Endothelial cell of umbilical vein (primary cell): ENCODE data around the gene MATR3. TPM values are rescaled to one million over a fixed set of nuclear protein-coding genes. Genes with fewer than 3 reads are reported as not detected.
A peak's percentile ranks its signal among the peaks of the same experiment; 100 is the strongest.

Experiments
- BruUV-seq: library from RNA; stranded (reverse); fragments of 400-500 nt; replicated peaks from 2 replicates; lab custom pipeline; 2021; lab: Mats Ljungman, UMichigan
- CTCF ChIA-PET: fragments of 300-600, 350-600 bp; sonication (Branson Sonifier 250); formaldehyde crosslinking; loops from one replicate; lab custom pipeline; 2021; ENCODE audit warnings: antibody characterized with exemption, inconsistent platforms; lab: Charles Lee
- POLR2A ChIA-PET: fragments of 300-600, 350-600 bp; sonication (Branson Sonifier 250); formaldehyde crosslinking; loops from one replicate; lab custom pipeline; 2021; ENCODE audit warnings: antibody characterized with exemption, inconsistent platforms; lab: Charles Lee
- DNase-seq: peaks from one replicate; pipeline ENCODE4 v3.0.0-alpha.2; 2011; ENCODE audit warnings: low read depth, low spot score
- FAIRE-seq: peaks from 2 replicates; lab custom pipeline; 2011; peaks lifted over from hg19 to GRCh38; lab: Jason Lieb, UNC
- H2AFZ ChIP-seq: 2 replicates; pipeline ENCODE4 v1.6.0; 2012; ENCODE audit warnings: low read depth, low read length, control low read depth, inconsistent platforms
- H3K27ac ChIP-seq: 2 replicates; pipeline ENCODE4 v1.5.1; 2011; ENCODE audit warnings: low read depth, mild to moderate bottlenecking, control low read depth, low read length, moderate library complexity; ENCODE audit not compliant: insufficient read depth
- H3K27me3 ChIP-seq, 2 experiments: 2 replicates each; pipeline versions ENCODE4 v1.6.0 to v1.6.1; 2011; ENCODE audit warnings: low read length in 2 of 2, mixed read lengths in 1 of 2; ENCODE audit not compliant: control insufficient read depth in 2 of 2, insufficient read depth in 2 of 2
- H3K36me3 ChIP-seq, 2 experiments: 2 replicates in 1 of 2; 3 replicates in 1 of 2; pipeline ENCODE4 v1.5.1; 2011; ENCODE audit warnings: low read length in 2 of 2, mild to moderate bottlenecking in 1 of 2, moderate library complexity in 1 of 2; ENCODE audit not compliant: control insufficient read depth in 2 of 2, insufficient read depth in 2 of 2; ENCODE audit errors: extremely low read depth in 1 of 2
- H3K4me1 ChIP-seq: 3 replicates; pipeline ENCODE4 v1.5.1; 2011; ENCODE audit warnings: mild to moderate bottlenecking, low read length; ENCODE audit not compliant: control insufficient read depth, insufficient read depth; ENCODE audit errors: extremely low read depth
- H3K4me2 ChIP-seq: 2 replicates; pipeline ENCODE4 v1.6.1; 2011; ENCODE audit warnings: low read length, control low read depth, mixed read lengths; ENCODE audit not compliant: insufficient read depth
- H3K4me3 ChIP-seq, 3 experiments: fragments of 200-600 bp in 1 of 3; sonication (generic), shearing (Covaris generic) in 1 of 3; replicated peaks in 1 of 3; 2 replicates each; pipeline ENCODE4 v1.5.1; 2011 to 2016; ENCODE audit warnings: control low read depth in 3 of 3, low read length in 3 of 3, mild to moderate bottlenecking in 2 of 3, inconsistent platforms in 1 of 3, low read depth in 1 of 3, moderate library complexity in 1 of 3; ENCODE audit not compliant: insufficient read depth in 1 of 3
- H3K79me2 ChIP-seq: 2 replicates; pipeline ENCODE4 v1.6.0; 2012; ENCODE audit warnings: low read length, inconsistent platforms; ENCODE audit not compliant: control insufficient read depth, insufficient read depth
- H3K9ac ChIP-seq: replicated peaks from 2 replicates; pipeline ENCODE3; 2011; ENCODE audit warnings: low read length, control low read depth; ENCODE audit not compliant: insufficient read depth; ENCODE audit errors: extremely low read depth
- H3K9me1 ChIP-seq: replicated peaks from 3 replicates; pipeline ENCODE4 v1.6.0; 2011; ENCODE audit warnings: mild to moderate bottlenecking, low read length; ENCODE audit not compliant: control insufficient read depth, insufficient read depth; ENCODE audit errors: extremely low read depth
- H3K9me3 ChIP-seq: replicated peaks from 2 replicates; pipeline ENCODE4 v1.5.1; 2012; ENCODE audit warnings: low read length, inconsistent platforms; ENCODE audit not compliant: control insufficient read depth, insufficient read depth
- H4K20me1 ChIP-seq: replicated peaks from 2 replicates; pipeline ENCODE3; 2011; ENCODE audit warnings: mild to moderate bottlenecking, low read length; ENCODE audit not compliant: control insufficient read depth, insufficient read depth; ENCODE audit errors: extremely low read depth
- EZH2 ChIP-seq: IDR thresholded peaks from 2 replicates; pipeline ENCODE4 v1.6.1; 2012; ENCODE audit warnings: borderline replicate concordance, low read depth, mild to moderate bottlenecking, moderate library complexity, low read length, inconsistent platforms; ENCODE audit not compliant: severe bottlenecking
- FOS ChIP-seq: IDR thresholded peaks from 2 replicates; pipeline ENCODE4 v1.6.1; 2011; ENCODE audit warnings: mild to moderate bottlenecking, low read length, moderate library complexity, borderline replicate concordance; ENCODE audit not compliant: insufficient read depth
- GATA2 ChIP-seq: IDR thresholded peaks from 2 replicates; pipeline ENCODE4 v1.7.0; 2011; ENCODE audit warnings: low read depth, mild to moderate bottlenecking, moderate library complexity, mixed read lengths, low read length; ENCODE audit not compliant: insufficient read length, insufficient read depth
- JUN ChIP-seq: IDR thresholded peaks from 2 replicates; pipeline ENCODE4 v1.6.1; 2011; ENCODE audit warnings: borderline replicate concordance, low read depth; ENCODE audit not compliant: insufficient read length, insufficient read depth
- MYC ChIP-seq: IDR thresholded peaks from one replicate; pipeline ENCODE4 v1.6.1; 2011; ENCODE audit warnings: mild to moderate bottlenecking, low read depth, low read length
- POLR2A ChIP-seq: IDR thresholded peaks from 2 replicates; pipeline ENCODE4 v1.6.1; 2012; ENCODE audit warnings: low read depth, mild to moderate bottlenecking, control low read depth, low read length
- POLR2AphosphoS5 ChIP-seq: IDR thresholded peaks from 2 replicates; pipeline ENCODE4 v1.6.1; 2012; ENCODE audit warnings: low read depth, mild to moderate bottlenecking, control low read depth, low read length, moderate library complexity; ENCODE audit not compliant: insufficient read depth
- dilution Hi-C: fragments of 300-500 bp; cut with MboI; formaldehyde crosslinking; loops from one replicate; pipeline ENCODE4 v1.15.0; 2019; ENCODE audit warnings: low sequenced_read_pairs; ENCODE audit not compliant: extremely low pct_ligation_motif_present
- intact Hi-C: fragments of 100-400 bp; cut with micrococcal nuclease; formaldehyde crosslinking; loops from one replicate; pipeline ENCODE4 v1.10.0; 2022
- polyA plus RNA-seq, 4 experiments: library from polyadenylated mRNA; depleted of rRNA in 3 of 4; stranded (reverse) in 3 of 4; unstranded in 1 of 4; fragments of >200 nt; gene quantifications; 2 replicates each; pipeline versions ENCODE4 v1.2.1 to v1.2.3, GENCODE V29; 2011 to 2012; ENCODE audit warnings: missing spikeins in 1 of 4
- small RNA-seq: library from RNA; depleted of rRNA; stranded (forward); fragments of <200 nt; gene quantifications from one replicate; pipeline ENCODE3, GENCODE V24; 2012; ENCODE audit warnings: low replicate concordance, low read depth; ENCODE audit not compliant: insufficient read depth, insufficient read length
- total RNA-seq: library from RNA; stranded (reverse); gene quantifications from 2 replicates; pipeline ENCODE4 v1.2.3, GENCODE V29; 2021
- TF ChIP-seq, protein P1 (sequence below), 2 donors: IDR thresholded peaks; 1 replicate in 1 of 2; 2 replicates in 1 of 2; pipeline ENCODE4 v1.5.1; 2011; ENCODE audit warnings: low read length in 2 of 2, mild to moderate bottlenecking in 2 of 2, moderate library complexity in 2 of 2, control low read depth in 1 of 2, inconsistent platforms in 1 of 2, low read depth in 1 of 2; ENCODE audit not compliant: insufficient read depth in 1 of 2; ENCODE audit errors: extremely low read depth in 1 of 2
- TF ChIP-seq, protein P2 (sequence below): IDR thresholded peaks from 2 replicates; pipeline ENCODE4 v1.6.1; 2011; ENCODE audit not compliant: insufficient read depth, insufficient read length

Gene MATR3
- total and polyA plus RNA-seq, 2 donors (not counting 3 experiments of a cell fraction or from before 2014, with no cell fraction given), result 64.0 to 158 TPM

DNA sequence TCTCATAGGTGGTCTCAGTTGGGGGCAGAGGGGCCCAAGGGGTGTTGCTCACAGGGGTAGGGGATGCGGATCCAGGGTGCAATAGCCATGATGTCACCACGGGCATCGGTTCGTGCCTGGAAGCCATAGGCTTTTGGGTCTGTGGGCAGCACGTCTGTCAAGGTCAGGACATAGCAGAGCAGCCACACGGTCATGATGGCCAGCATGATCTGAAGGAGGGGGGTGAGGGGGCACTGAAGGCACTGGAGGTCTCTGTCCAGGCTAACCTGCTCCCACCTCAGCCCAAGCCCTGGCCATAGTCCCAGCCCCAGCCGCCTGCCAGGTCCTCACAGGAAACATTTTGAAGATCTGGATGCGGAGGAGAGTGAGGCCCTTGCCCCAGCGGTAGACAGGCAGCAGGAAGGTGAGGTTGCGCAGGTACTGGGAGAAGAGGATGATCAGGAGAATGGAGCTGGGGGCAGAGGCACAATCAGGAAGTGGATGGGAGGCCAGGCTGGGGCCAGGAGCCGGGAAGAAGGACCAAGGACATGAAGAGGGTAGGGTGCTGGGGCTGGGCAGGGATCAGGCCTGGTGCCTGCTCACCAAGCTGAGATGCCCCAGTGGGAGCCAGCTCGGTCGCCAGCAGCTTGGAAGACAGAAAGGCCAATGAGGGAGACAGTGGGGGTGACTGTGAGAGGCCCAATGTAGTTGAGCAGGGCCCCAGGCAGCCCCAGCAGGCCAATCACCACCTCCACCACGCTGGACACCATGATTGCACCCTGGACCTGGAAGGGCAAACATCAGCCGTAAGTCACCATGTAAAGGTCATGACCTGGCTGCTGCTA is 86.3 kb downstream of the MATR3 start:
- TF ChIP-seq, protein P1, sequence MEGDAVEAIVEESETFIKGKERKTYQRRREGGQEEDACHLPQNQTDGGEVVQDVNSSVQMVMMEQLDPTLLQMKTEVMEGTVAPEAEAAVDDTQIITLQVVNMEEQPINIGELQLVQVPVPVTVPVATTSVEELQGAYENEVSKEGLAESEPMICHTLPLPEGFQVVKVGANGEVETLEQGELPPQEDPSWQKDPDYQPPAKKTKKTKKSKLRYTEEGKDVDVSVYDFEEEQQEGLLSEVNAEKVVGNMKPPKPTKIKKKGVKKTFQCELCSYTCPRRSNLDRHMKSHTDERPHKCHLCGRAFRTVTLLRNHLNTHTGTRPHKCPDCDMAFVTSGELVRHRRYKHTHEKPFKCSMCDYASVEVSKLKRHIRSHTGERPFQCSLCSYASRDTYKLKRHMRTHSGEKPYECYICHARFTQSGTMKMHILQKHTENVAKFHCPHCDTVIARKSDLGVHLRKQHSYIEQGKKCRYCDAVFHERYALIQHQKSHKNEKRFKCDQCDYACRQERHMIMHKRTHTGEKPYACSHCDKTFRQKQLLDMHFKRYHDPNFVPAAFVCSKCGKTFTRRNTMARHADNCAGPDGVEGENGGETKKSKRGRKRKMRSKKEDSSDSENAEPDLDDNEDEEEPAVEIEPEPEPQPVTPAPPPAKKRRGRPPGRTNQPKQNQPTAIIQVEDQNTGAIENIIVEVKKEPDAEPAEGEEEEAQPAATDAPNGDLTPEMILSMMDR (IDR thresholded peaks at IDR 0.05; ENCODE audit: extremely low read depth in 1 of 2, insufficient read depth in 1 of 2, low read depth in 1 of 2, low read length in 2 of 2), result no peak
- TF ChIP-seq JUN, result no peak
- TF ChIP-seq POLR2A, result no peak
- TF ChIP-seq EZH2, result no peak
- TF ChIP-seq POLR2AphosphoS5, result no peak
- TF ChIP-seq MYC, result no peak
- TF ChIP-seq GATA2, result no peak
- TF ChIP-seq FOS, result no peak
- TF ChIP-seq, protein P2, sequence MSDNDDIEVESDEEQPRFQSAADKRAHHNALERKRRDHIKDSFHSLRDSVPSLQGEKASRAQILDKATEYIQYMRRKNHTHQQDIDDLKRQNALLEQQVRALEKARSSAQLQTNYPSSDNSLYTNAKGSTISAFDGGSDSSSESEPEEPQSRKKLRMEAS, result no peak
- Histone ChIP-seq H3K9me1 (no peaks in the 10 kb centered on the region), H3K9ac (no peak overlapping the region), H3K4me2 (no peak overlapping the region), H3K4me3 (no peak overlapping the region), H3K4me1 (no peaks in the 10 kb centered on the region), H3K9me3 (no peaks in the 10 kb centered on the region), H3K27me3 (no peaks in the 10 kb centered on the region), H2AFZ (no peak overlapping the region), H4K20me1 (no peaks in the 10 kb centered on the region), H3K27ac (no peak overlapping the region), H3K36me3 (no peaks in the 10 kb centered on the region), H3K79me2 (no peaks in the 10 kb centered on the region)
- dilution Hi-C loops (no loop called here), intact Hi-C loops (no loop called here)
- ChIA-PET POLR2A (no interaction called here), CTCF (no interaction called here)
- no TSS peak for BruUV-seq
- DNase-seq, result no peak
- FAIRE-seq, result no peak

Small RNA genes within 50 kb of the gene (small RNA-seq; reads per million reads assigned to genes)
- gene RNA5SP195 (not detected), gene SNORA74A (131 reads per million, percentile 98 among the genes with 10 or more reads in this experiment), gene SNORA74D (28.5 reads per million, percentile 85 among the genes with 10 or more reads in this experiment)

Other genes with a start within 250 kb of the MATR3 start
- gene SIL1, start 95.4 kb upstream of the MATR3 start, total RNA-seq, result 35.4 and 47.6 TPM in 2 replicates
- 67.2 and 110 TPM in 2 replicates for gene SIL1, start 95.4 kb upstream of the MATR3 start, polyA plus RNA-seq
- 75.2 and 80.4 TPM in 2 replicates for gene PAIP2, start 48.1 kb downstream of the MATR3 start, total RNA-seq
- 39.1 and 52.1 TPM in 2 replicates for gene PAIP2, start 48.1 kb downstream of the MATR3 start, polyA plus RNA-seq
- not detected in 2 replicates for gene SLC23A1, start 89.6 kb downstream of the MATR3 start, total RNA-seq
- not detected in 2 replicates for gene SLC23A1, start 89.6 kb downstream of the MATR3 start, polyA plus RNA-seq
- not detected in 2 replicates for gene MZB1, start 96.2 kb downstream of the MATR3 start, total RNA-seq
- 0.06 TPM in 1 of 2 replicates, not detected in the other for gene MZB1, start 96.2 kb downstream of the MATR3 start, polyA plus RNA-seq
- 1.9 and 2.4 TPM in 2 replicates for gene PROB1, start 101.4 kb downstream of the MATR3 start, total RNA-seq
- gene PROB1, start 101.4 kb downstream of the MATR3 start, polyA plus RNA-seq, result 0.40 and 0.47 TPM in 2 replicates
- 7.8 and 7.9 TPM in 2 replicates for gene SPATA24, start 110.3 kb downstream of the MATR3 start, total RNA-seq
- 2.1 and 3.2 TPM in 2 replicates for gene SPATA24, start 110.3 kb downstream of the MATR3 start, polyA plus RNA-seq
- gene DNAJC18, start 145.8 kb downstream of the MATR3 start, total RNA-seq, result 51.1 and 52.6 TPM in 2 replicates
- 23.2 and 26.0 TPM in 2 replicates for gene DNAJC18, start 145.8 kb downstream of the MATR3 start, polyA plus RNA-seq
- gene ECSCR, start 169.0 kb downstream of the MATR3 start, total RNA-seq, result 365 and 377 TPM in 2 replicates
- 1,085 and 1,188 TPM in 2 replicates for gene ECSCR, start 169.0 kb downstream of the MATR3 start, polyA plus RNA-seq
- not detected in 2 replicates for gene SMIM33, start 177.3 kb downstream of the MATR3 start, total RNA-seq
- not detected in 2 replicates for gene SMIM33, start 177.3 kb downstream of the MATR3 start, polyA plus RNA-seq
- 108 and 127 TPM in 2 replicates for gene STING1, start 189.0 kb downstream of the MATR3 start, total RNA-seq
- 143 and 185 TPM in 2 replicates for gene STING1, start 189.0 kb downstream of the MATR3 start, polyA plus RNA-seq